Osteoblast (primary cell): Measurements from ENCODE around the gene OR2A42. TPM values are rescaled to one million over a fixed set of nuclear protein-coding genes. Genes with fewer than 3 reads are reported as not detected.
"Not testable (repeated sequence)": the region's sequence is repeated elsewhere in the genome, so short reads cannot be mapped to it uniquely, and the experiment has no call there.

ENCODE experiments used
- DNase-seq: peaks from one replicate; pipeline ENCODE4 v3.0.0; 2011; ENCODE audit warnings: low spot score, mixed read lengths; ENCODE audit not compliant: insufficient read length; ENCODE audit errors: missing footprints
- H2AFZ ChIP-seq: 2 replicates; pipeline ENCODE4 v1.6.0; 2011; ENCODE audit warnings: mild to moderate bottlenecking, low read length
- H3K27ac ChIP-seq: 2 replicates; pipeline ENCODE4 v1.5.1; 2011; ENCODE audit warnings: mild to moderate bottlenecking, low read depth, low read length, moderate library complexity
- H3K27me3 ChIP-seq: 2 replicates; pipeline ENCODE4 v1.6.0; 2012; ENCODE audit warnings: mild to moderate bottlenecking, control low read depth, inconsistent platforms, low read length, moderate library complexity; ENCODE audit not compliant: insufficient read depth
- H3K36me3 ChIP-seq: 2 replicates; pipeline ENCODE4 v1.5.1; 2011; ENCODE audit warnings: mild to moderate bottlenecking, low read length, control low read depth, moderate library complexity; ENCODE audit not compliant: insufficient read depth
- H3K4me1 ChIP-seq: 2 replicates; pipeline ENCODE4 v1.5.1; 2011; ENCODE audit warnings: mild to moderate bottlenecking, low read length, control low read depth, moderate library complexity; ENCODE audit not compliant: insufficient read depth
- H3K4me2 ChIP-seq: 2 replicates; pipeline ENCODE4 v1.6.0; 2011; ENCODE audit warnings: mild to moderate bottlenecking, low read length; ENCODE audit not compliant: insufficient read depth
- H3K4me3 ChIP-seq: fragments of 200-600 bp; sonication (generic); 3 replicates; pipeline ENCODE4 v1.5.1; 2012; ENCODE audit warnings: mild to moderate bottlenecking, low read length, inconsistent platforms; ENCODE audit not compliant: insufficient read depth
- H3K79me2 ChIP-seq: 2 replicates; pipeline ENCODE4 v1.6.0; 2012; ENCODE audit warnings: mild to moderate bottlenecking, low read length, control low read depth, inconsistent platforms; ENCODE audit not compliant: insufficient read depth
- H3K9me3 ChIP-seq: 2 replicates; pipeline ENCODE4 v1.5.1; 2011; ENCODE audit warnings: low read depth, low read length, control low read depth
- H4K20me1 ChIP-seq: 2 replicates; pipeline ENCODE4 v1.6.0; 2012; ENCODE audit warnings: mild to moderate bottlenecking, low read length, control low read depth; ENCODE audit not compliant: insufficient read depth
- total RNA-seq: library from RNA; depleted of rRNA; stranded (reverse); fragments of >200 nt; gene quantifications from 2 replicates; pipeline ENCODE4 v1.2.3, GENCODE V29; 2012
- TF ChIP-seq, protein P1 (sequence below): IDR thresholded peaks from 2 replicates; pipeline ENCODE4 v1.5.1; 2011; ENCODE audit warnings: mild to moderate bottlenecking, low read depth, low read length, moderate library complexity; ENCODE audit errors: extremely low read depth

The OR2A42 gene
- total RNA-seq, 1 donor, result under 0.01 TPM

GRCh38 chr7:144262128-144262527 is 22.7 kb upstream of the OR2A42 start:
- H3K9me3 ChIP-seq, H3K4me2 ChIP-seq, H3K36me3 ChIP-seq, H3K27me3 ChIP-seq, H4K20me1 ChIP-seq, H3K27ac ChIP-seq, H3K4me1 ChIP-seq, H3K79me2 ChIP-seq, H3K4me3 ChIP-seq, DNase-seq, H2AFZ ChIP-seq: not testable (repeated sequence)

GRCh38 chr7:144259067-144259466 is 19.7 kb upstream of the OR2A42 start:
- H4K20me1 ChIP-seq, H3K27me3 ChIP-seq, H3K4me2 ChIP-seq, H3K79me2 ChIP-seq, H3K4me1 ChIP-seq, H3K36me3 ChIP-seq, DNase-seq, H3K4me3 ChIP-seq, H2AFZ ChIP-seq, H3K27ac ChIP-seq, H3K9me3 ChIP-seq: not testable (repeated sequence)

- no peak overlapping the region for H2AFZ ChIP-seq
- H3K27ac ChIP-seq, result no peak overlapping the region
- H4K20me1 ChIP-seq, result no peaks in the 10 kb centered on the region
- no peak for DNase-seq
- H3K4me3 ChIP-seq, result no peak overlapping the region
- TF ChIP-seq, protein P1, sequence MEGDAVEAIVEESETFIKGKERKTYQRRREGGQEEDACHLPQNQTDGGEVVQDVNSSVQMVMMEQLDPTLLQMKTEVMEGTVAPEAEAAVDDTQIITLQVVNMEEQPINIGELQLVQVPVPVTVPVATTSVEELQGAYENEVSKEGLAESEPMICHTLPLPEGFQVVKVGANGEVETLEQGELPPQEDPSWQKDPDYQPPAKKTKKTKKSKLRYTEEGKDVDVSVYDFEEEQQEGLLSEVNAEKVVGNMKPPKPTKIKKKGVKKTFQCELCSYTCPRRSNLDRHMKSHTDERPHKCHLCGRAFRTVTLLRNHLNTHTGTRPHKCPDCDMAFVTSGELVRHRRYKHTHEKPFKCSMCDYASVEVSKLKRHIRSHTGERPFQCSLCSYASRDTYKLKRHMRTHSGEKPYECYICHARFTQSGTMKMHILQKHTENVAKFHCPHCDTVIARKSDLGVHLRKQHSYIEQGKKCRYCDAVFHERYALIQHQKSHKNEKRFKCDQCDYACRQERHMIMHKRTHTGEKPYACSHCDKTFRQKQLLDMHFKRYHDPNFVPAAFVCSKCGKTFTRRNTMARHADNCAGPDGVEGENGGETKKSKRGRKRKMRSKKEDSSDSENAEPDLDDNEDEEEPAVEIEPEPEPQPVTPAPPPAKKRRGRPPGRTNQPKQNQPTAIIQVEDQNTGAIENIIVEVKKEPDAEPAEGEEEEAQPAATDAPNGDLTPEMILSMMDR, result no peak
- H3K4me1 ChIP-seq, result no peaks in the 10 kb centered on the region
- H3K4me2 ChIP-seq, result no peak overlapping the region
- H3K36me3 ChIP-seq, result no peaks in the 10 kb centered on the region
- no peaks in the 10 kb centered on the region for H3K27me3 ChIP-seq
- H3K79me2 ChIP-seq, result no peaks in the 10 kb centered on the region
- H3K9me3 ChIP-seq, result no peaks in the 10 kb centered on the region
Measured at GRCh38 chr7:144256112-144256511, 16.7 kb upstream of the OR2A42 start.

GRCh38 chr7:144255471-144255897 is 16.1 kb upstream of the OR2A42 start:
- no peaks in the 10 kb centered on the region for H3K79me2 ChIP-seq
- H3K9me3 ChIP-seq, result no peaks in the 10 kb centered on the region
- H3K4me1 ChIP-seq, result no peaks in the 10 kb centered on the region
- no peaks in the 10 kb centered on the region for H3K36me3 ChIP-seq
- H4K20me1 ChIP-seq, result no peaks in the 10 kb centered on the region
- no peak overlapping the region for H3K27ac ChIP-seq
- no peak overlapping the region for H3K4me3 ChIP-seq
- H3K27me3 ChIP-seq, result no peaks in the 10 kb centered on the region
- DNase-seq, result no peak
- no peak overlapping the region for H3K4me2 ChIP-seq
- TF ChIP-seq, protein P1, result no peak
- no peak overlapping the region for H2AFZ ChIP-seq

DNA sequence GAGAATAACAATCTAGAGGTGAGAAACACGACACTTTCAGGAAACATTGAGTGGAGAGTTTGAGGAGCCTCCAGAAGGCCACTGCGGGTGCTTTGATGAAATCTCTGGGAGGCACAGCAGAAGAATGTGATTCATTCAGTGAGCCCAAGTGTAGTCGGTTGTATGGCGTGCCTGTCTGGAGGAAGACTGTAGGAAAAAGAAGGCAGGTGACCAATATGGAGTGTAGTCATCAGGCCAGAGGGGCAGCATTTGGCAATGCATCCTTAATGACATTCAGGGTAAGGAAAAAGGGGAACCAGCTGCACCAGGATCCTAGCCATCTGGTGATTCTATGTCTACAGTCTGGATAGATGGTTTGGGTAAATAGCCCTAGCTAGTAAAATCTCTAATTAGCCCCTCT is 12.9 kb upstream of the OR2A42 start:
- H3K27me3 ChIP-seq, H4K20me1 ChIP-seq, H3K27ac ChIP-seq, DNase-seq, H3K36me3 ChIP-seq, H2AFZ ChIP-seq, H3K4me3 ChIP-seq, H3K4me2 ChIP-seq, H3K79me2 ChIP-seq, H3K4me1 ChIP-seq, H3K9me3 ChIP-seq: not testable (repeated sequence)

- H3K27me3 ChIP-seq, H3K9me3 ChIP-seq: not testable (repeated sequence)
Measured at GRCh38 chr7:144247674-144248330, 8.4 kb upstream of the OR2A42 start.

GRCh38 chr7:144246967-144247366 is 7.6 kb upstream of the OR2A42 start:
- H3K27ac ChIP-seq, H3K36me3 ChIP-seq, H3K4me3 ChIP-seq, H3K4me2 ChIP-seq, H4K20me1 ChIP-seq, H3K9me3 ChIP-seq, H2AFZ ChIP-seq, DNase-seq, H3K4me1 ChIP-seq, H3K79me2 ChIP-seq, H3K27me3 ChIP-seq: not testable (repeated sequence)

More at GRCh38 chr7:144247674-144248330, 8.4 kb upstream of the OR2A42 start:
- H3K4me1 ChIP-seq, H4K20me1 ChIP-seq, H3K4me2 ChIP-seq, H3K79me2 ChIP-seq, H3K36me3 ChIP-seq, H3K27ac ChIP-seq, DNase-seq, H2AFZ ChIP-seq, H3K4me3 ChIP-seq: not testable (repeated sequence)
